GM18873 (cell line): ENCODE measurements around the gene LRMDA.

Source experiments
- ATAC-seq: cut with Tn5 transposase; IDR thresholded peaks from one replicate; pipeline ENCODE4 v1.9.1; 2021; ENCODE audit warnings: mild to moderate bottlenecking, moderate library complexity, moderate number of reproducible peaks; ENCODE audit not compliant: unreplicated experiment, low FRiP score

Gene LRMDA

GRCh38 chr10:76155961-76156360 lies 724.5 kb downstream of the LRMDA start:
- no peak for ATAC-seq

- ATAC-seq: no peak
Measured at GRCh38 chr10:76160446-76161300, 729.2 kb downstream of the LRMDA start.

- no peak for ATAC-seq
Measured at GRCh38 chr10:76161301-76161582, 729.8 kb downstream of the LRMDA start.

DNA sequence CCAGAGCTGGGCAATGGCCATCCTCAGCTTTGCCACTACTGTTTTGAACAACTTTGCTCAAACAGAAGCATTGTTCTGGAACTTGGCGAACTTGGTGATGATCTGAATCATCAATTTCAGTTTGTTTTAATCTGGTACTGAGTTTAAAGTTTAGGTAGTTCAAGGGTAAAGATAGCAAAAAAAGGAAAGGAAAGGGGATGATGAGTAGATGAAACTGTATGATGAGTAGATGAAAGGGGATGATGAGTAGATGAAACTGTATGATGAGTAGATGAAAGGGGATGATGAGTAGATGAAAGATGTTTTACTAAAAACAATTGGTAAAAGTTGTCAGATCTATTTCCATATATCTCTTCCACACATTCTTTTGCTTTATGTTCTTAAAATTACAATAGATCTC lies 737.0 kb downstream of the LRMDA start:
- no peak for ATAC-seq

DNA sequence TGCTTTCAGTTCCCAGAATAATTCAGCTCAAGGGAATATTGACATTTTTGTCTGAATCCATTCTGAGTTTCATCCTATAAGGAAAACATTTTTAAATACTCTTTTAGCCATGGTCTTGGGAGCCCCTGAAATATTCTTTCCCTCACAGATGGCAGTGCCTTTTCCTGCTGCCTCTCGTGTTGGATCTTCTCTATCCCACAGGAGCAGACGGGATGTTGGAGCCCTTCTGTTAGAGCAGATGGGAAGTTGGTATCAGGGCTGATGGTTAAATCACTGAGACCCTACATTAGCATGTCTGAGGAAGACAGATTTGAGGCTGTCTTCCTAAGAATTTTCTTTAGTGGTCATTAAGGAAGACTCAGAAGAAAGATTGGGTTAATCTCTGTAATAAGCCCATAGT lies 737.8 kb downstream of the LRMDA start:
- no peak for ATAC-seq

DNA sequence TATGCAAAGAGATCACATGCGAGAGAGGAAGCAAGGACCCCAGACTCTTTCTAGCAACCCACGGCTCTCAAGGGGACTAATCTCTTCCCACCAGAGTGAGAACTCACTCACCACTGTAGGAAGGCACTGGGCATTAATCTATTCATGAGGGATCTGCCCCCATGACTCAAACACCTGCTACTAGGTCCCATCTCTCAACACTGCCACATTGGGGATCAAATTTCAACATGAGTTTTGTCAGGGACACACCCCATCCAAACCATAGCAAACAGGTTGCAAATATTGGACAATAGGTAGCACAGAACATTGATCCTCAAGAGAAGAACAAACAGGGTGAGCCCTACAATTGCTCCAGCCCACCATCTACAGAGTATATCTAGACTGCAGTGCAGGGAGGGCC lies 740.6 kb downstream of the LRMDA start:
- ATAC-seq: no peak

DNA sequence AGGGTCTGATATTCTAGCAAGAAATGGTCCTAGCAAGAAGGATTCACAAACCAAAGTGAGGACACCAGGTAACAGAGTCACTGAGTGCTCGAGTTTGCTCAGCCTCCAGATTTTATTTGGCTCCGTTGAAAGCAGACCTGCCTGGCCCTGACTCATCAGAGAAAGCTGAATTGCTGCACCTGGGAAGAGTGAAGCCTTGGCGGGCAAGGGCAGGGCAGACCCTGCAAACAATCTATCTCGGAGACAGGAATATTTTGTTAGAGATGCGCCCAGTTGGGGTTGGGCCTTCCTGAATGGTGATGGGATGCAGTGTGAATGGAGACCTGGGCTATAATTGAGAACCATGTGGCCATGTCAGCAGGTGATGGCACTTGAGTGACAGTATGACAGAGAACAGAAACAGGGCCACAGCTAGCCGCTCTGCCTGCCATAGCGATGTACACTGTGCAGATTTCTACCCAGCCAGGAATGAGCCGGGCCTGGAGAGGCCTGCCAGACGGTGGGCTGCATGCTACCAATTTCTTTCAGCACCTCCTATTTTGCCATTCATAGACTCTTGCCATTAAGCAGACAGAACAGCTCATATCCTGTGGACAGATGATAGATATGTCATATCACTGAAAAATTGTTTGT lies 744.2 kb downstream of the LRMDA start:
- ATAC-seq: no peak

DNA sequence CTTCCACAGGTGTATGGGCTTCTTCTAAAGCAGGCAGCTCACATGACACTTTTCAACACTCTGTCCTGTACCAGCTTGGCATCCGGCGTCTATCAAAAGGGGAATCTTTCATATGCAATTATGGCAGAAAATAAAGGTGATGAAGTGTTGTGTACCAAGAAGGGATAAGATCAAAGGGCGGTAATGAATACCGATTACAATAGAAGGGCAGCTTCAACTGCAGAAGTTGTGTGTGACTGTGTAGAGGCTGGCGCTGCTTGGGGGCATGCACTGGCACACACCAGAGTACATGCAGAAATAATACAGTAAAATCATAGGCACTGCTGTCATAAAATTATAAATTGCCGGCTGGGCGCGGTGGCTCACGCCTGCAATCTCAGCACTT lies 744.7 kb downstream of the LRMDA start:
- no peak for ATAC-seq

DNA sequence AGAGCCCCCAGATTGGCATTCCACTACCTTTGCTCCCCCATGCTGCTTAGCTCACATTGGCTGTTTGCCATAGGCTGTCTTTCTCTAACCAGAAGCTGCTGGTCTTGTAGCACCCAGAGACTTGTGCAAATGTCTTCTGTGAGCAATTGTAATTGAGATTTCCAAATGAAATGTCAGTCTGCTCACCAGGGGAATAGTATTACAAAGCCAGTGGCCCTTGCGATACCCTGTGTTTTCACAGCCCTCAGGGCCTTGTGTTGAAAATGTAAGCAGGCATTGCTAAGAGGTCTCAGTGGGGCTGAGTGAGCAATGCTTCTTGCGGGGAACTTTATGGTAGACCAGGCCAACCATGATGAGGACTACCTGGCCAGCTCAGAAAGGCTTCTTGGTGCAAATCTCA lies 746.5 kb downstream of the LRMDA start:
- ATAC-seq: no peak

- ATAC-seq: no peak
Measured at GRCh38 chr10:76178532-76179292, 747.3 kb downstream of the LRMDA start.

DNA sequence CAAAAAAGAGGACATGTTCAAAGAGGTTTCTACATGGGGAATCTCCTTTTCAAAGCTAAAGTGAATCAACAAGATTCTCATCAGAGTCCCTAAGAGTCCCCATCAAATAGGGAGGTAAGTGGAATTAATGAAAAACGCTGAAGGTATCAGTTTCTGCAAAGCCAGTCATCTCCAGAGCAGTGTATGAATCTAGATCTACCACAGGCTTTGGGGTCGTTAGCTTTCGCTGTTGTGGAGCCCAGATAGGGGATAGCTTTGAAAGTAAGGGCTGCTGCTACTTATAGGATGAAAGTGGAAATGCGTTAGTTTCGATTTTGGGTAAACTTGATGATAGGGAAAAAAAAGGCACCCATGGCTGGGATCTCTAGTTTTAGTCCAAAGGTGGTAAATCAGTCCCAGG lies 748.4 kb downstream of the LRMDA start:
- no peak for ATAC-seq

- no peak for ATAC-seq
Measured at GRCh38 chr10:76184647-76185046, 753.2 kb downstream of the LRMDA start.

- ATAC-seq: no peak
Measured at GRCh38 chr10:76185471-76186301, 754.3 kb downstream of the LRMDA start.

- ATAC-seq: no peak
Measured at GRCh38 chr10:76188216-76188615, 756.8 kb downstream of the LRMDA start.

DNA sequence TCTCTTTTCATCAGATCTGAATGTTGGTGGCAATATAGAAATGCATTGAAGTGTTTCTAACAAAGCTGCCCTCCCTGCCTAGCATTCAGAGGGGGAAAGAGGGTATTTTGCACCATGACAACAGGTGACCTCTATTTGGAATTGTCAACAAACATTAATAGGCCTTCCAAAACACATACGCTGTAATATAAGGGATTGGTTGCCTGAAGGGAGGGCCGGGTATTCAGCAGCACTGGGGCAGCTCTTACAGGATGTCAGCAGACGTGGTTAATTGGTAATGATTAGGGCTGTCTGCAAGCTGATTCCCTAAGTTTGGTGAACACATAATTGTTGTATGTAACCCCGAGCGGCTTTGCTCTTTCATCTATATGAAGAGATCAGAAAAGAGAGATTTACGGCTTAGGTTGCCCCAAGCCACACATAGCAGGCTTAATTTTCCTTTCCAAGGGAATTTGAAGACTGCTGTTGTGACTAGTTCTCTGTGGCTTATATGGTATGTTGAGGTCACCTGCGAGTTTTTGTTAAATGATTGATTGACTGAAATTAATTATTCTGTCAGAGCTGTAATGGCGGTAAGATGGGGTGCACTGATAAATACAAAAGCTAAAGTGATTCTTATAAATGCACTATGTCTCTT lies 759.3 kb downstream of the LRMDA start:
- ATAC-seq: no peak

DNA sequence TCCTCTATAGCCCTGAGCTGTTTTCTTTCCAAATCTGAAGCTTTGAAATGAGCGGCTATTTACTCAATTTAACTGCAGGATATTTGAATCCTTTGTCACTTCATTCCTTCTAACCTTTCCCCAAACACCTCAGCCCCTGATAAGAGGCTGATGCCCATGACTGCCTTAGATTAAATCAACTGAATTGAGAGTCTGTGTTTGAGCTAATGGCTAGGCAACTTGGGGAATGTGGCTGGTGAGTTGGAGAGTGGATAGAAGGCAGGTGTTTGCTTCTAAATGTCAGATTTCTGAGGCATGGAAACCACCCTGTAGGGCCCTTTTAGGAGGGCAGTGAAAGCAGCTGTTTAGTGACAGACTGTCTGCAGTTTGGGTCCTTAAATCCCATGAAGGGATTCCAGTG lies 759.9 kb downstream of the LRMDA start:
- ATAC-seq: no peak

- no peak for ATAC-seq
Measured at GRCh38 chr10:76192151-76192550, 760.7 kb downstream of the LRMDA start.

DNA sequence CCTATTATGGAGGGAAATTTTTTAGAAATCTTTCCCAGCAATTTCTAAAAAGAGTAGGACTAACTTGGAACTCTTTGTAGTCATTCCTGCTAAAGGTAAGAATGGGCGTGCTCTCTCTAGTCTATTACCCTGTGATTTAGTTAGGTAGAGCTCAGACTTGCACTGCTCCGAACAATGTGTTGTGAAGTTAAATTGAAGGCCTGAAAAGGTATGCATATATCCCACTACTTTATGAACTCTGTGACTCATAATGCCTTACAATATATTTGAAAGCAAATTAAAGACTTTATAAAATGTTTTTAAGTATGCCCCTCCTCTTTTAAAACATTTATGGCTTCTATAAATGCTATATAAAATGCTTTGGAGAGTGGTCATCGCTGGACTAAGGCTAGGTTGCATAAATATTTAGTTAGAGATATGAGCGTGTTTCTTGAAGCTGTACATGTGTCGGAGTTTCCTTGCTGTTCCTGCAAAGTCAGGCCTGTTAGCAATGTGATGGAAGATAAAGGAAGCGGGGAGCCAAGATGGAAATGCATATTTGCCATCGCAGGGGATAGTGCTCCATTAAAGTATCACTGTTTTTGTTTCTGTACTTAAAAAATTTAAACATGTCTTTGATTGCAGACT lies 761.4 kb downstream of the LRMDA start:
- ATAC-seq: no peak

- no peak for ATAC-seq
Measured at GRCh38 chr10:76195654-76196390, 764.4 kb downstream of the LRMDA start.
